ENCODE measurements around the gene CCDC69. TPM values are rescaled to one million over a fixed set of nuclear protein-coding genes. Genes with fewer than 3 reads are reported as not detected.

The CCDC69 gene
- total RNA-seq, 1 donor from 2014 or later, result 1.2 TPM

GRCh38 chr5:151234476-151235238 lies 10.8 kb upstream of the CCDC69 start:
- no peak overlapping the region for H3K27ac Mint-ChIP-seq (ENCODE audit: unreplicated experiment)
- no peak for DNase-seq (ENCODE audit: low spot score)
- H3K4me1 Mint-ChIP-seq (ENCODE audit: unreplicated experiment), result peaks cover 2% of the 10 kb centered on the region
- H3K4me3 Mint-ChIP-seq (ENCODE audit: unreplicated experiment), result no peak overlapping the region
- H3K36me3 Mint-ChIP-seq (ENCODE audit: low read depth, unreplicated experiment), result no peaks in the 10 kb centered on the region
- peaks cover 8% of the 10 kb centered on the region for H3K27me3 Mint-ChIP-seq (ENCODE audit: unreplicated experiment)
- no peak for TF ChIP-seq CTCF (IDR thresholded peaks at IDR 0.05; ENCODE audit: unreplicated experiment)
- no peaks in the 10 kb centered on the region for H3K9me3 Mint-ChIP-seq (ENCODE audit: unreplicated experiment)

GRCh38 chr5:151233616-151234085 lies 9.8 kb upstream of the CCDC69 start:
- no peak overlapping the region for H3K4me3 Mint-ChIP-seq (ENCODE audit: unreplicated experiment)
- H3K36me3 Mint-ChIP-seq (ENCODE audit: low read depth, unreplicated experiment), result no peaks in the 10 kb centered on the region
- no peak for DNase-seq (ENCODE audit: low spot score)
- H3K27me3 Mint-ChIP-seq (ENCODE audit: unreplicated experiment), result peaks cover 7% of the 10 kb centered on the region
- peaks cover 2% of the 10 kb centered on the region for H3K4me1 Mint-ChIP-seq (ENCODE audit: unreplicated experiment)
- no peaks in the 10 kb centered on the region for H3K9me3 Mint-ChIP-seq (ENCODE audit: unreplicated experiment)
- TF ChIP-seq CTCF (IDR thresholded peaks at IDR 0.05; ENCODE audit: unreplicated experiment), result no peak
- no peak overlapping the region for H3K27ac Mint-ChIP-seq (ENCODE audit: unreplicated experiment)

- Mint-ChIP-seq H3K27me3 (ENCODE audit: unreplicated experiment) (peaks cover 5% of the 10 kb centered on the region), H3K4me1 (ENCODE audit: unreplicated experiment) (peaks cover 2% of the 10 kb centered on the region), H3K9me3 (ENCODE audit: unreplicated experiment) (no peaks in the 10 kb centered on the region), H3K4me3 (ENCODE audit: unreplicated experiment) (no peak overlapping the region), H3K36me3 (ENCODE audit: low read depth, unreplicated experiment) (no peaks in the 10 kb centered on the region), H3K27ac (ENCODE audit: unreplicated experiment) (no peak overlapping the region)
- no peak for TF ChIP-seq CTCF (IDR thresholded peaks at IDR 0.05; ENCODE audit: unreplicated experiment)
- no peak for DNase-seq (ENCODE audit: low spot score)
Measured at GRCh38 chr5:151231359-151231758, 7.5 kb upstream of the CCDC69 start.

GRCh38 chr5:151230048-151230680 lies 6.3 kb upstream of the CCDC69 start:
- Mint-ChIP-seq H3K27me3 (ENCODE audit: unreplicated experiment) (peaks cover 5% of the 10 kb centered on the region), H3K36me3 (ENCODE audit: low read depth, unreplicated experiment) (no peaks in the 10 kb centered on the region), H3K9me3 (ENCODE audit: unreplicated experiment) (no peaks in the 10 kb centered on the region), H3K4me1 (ENCODE audit: unreplicated experiment) (peaks cover 2% of the 10 kb centered on the region), H3K4me3 (ENCODE audit: unreplicated experiment) (no peak overlapping the region), H3K27ac (ENCODE audit: unreplicated experiment) (no peak overlapping the region)
- DNase-seq (ENCODE audit: low spot score), result no peak
- TF ChIP-seq CTCF (IDR thresholded peaks at IDR 0.05; ENCODE audit: unreplicated experiment), result no peak

- H3K9me3 Mint-ChIP-seq (ENCODE audit: unreplicated experiment), result no peaks in the 10 kb centered on the region
- TF ChIP-seq CTCF (IDR thresholded peaks at IDR 0.05; ENCODE audit: unreplicated experiment), result no peak
- H3K36me3 Mint-ChIP-seq (ENCODE audit: low read depth, unreplicated experiment), result no peaks in the 10 kb centered on the region
Measured at GRCh38 chr5:151228986-151229385, 5.1 kb upstream of the CCDC69 start.

More at GRCh38 chr5:151228986-151229385, 5.1 kb upstream of the CCDC69 start:
- Mint-ChIP-seq H3K4me1 (ENCODE audit: unreplicated experiment) (no peaks in the 10 kb centered on the region), H3K27me3 (ENCODE audit: unreplicated experiment) (peaks cover 3% of the 10 kb centered on the region), H3K27ac (ENCODE audit: unreplicated experiment) (no peak overlapping the region), H3K4me3 (ENCODE audit: unreplicated experiment) (no peak overlapping the region)
- DNase-seq (ENCODE audit: low spot score), result no peak

Data from endothelial cell (in vitro differentiated cells).